Astrocyte (in vitro differentiated cells and primary cell): ENCODE measurements around the gene HOXA5. TPM values are rescaled to one million over a fixed set of nuclear protein-coding genes. Genes with fewer than 3 reads are reported as not detected.
A peak's percentile ranks its signal among the peaks of the same experiment; 100 is the strongest.

ENCODE experiments used
- DNase-seq: peaks from one replicate; pipeline ENCODE4 v3.0.0-alpha.2; 2010; ENCODE audit warnings: low read depth
- FAIRE-seq: peaks from 2 replicates; lab custom pipeline; 2011; peaks lifted over from hg19 to GRCh38; lab: Jason Lieb, UNC
- H2AFZ ChIP-seq: 2 replicates; pipeline ENCODE4 v1.6.0; 2012; ENCODE audit warnings: low read depth, low read length, inconsistent platforms
- H3K27ac ChIP-seq: 2 replicates; pipeline ENCODE4 v1.5.1; 2011; ENCODE audit warnings: low read depth, low read length, inconsistent platforms
- H3K27me3 ChIP-seq: 2 replicates; pipeline ENCODE4 v1.6.0; 2011; ENCODE audit warnings: low read length, inconsistent platforms; ENCODE audit not compliant: insufficient read depth
- H3K36me3 ChIP-seq: 2 replicates; pipeline ENCODE4 v1.5.1; 2011; ENCODE audit warnings: low read length, inconsistent platforms; ENCODE audit not compliant: insufficient read depth
- H3K4me1 ChIP-seq: 2 replicates; pipeline ENCODE4 v1.5.1; 2011; ENCODE audit warnings: low read length, inconsistent platforms; ENCODE audit not compliant: insufficient read depth
- H3K4me2 ChIP-seq: 2 replicates; pipeline ENCODE4 v1.6.0; 2012; ENCODE audit warnings: low read length, inconsistent platforms
- H3K4me3 ChIP-seq: 2 replicates; pipeline ENCODE4 v1.5.1; 2011; ENCODE audit warnings: low read depth, mild to moderate bottlenecking, low read length, inconsistent platforms; ENCODE audit not compliant: insufficient read depth
- H3K79me2 ChIP-seq: 2 replicates; pipeline ENCODE4 v1.6.0; 2012; ENCODE audit warnings: mild to moderate bottlenecking, low read length, inconsistent platforms; ENCODE audit not compliant: insufficient read depth
- H3K9ac ChIP-seq: 2 replicates; pipeline ENCODE4 v1.6.0; 2012; ENCODE audit warnings: mild to moderate bottlenecking, low read length, inconsistent platforms
- H3K9me3 ChIP-seq: 2 replicates; pipeline ENCODE4 v1.5.1; 2012; ENCODE audit warnings: low read depth, mild to moderate bottlenecking, low read length, inconsistent platforms; ENCODE audit not compliant: insufficient read depth
- H4K20me1 ChIP-seq: 2 replicates; pipeline ENCODE4 v1.6.0; 2012; ENCODE audit warnings: low read length, inconsistent platforms; ENCODE audit not compliant: insufficient read depth
- H3K27ac Mint-ChIP-seq: one replicate; pipeline ENCODE4 v1.8.0; 2021; ENCODE audit warnings: mild to moderate bottlenecking, mixed read lengths; ENCODE audit not compliant: unreplicated experiment
- H3K27me3 Mint-ChIP-seq: one replicate; pipeline ENCODE4 v1.8.0; 2021; ENCODE audit warnings: low read depth, mixed read lengths; ENCODE audit not compliant: unreplicated experiment
- H3K36me3 Mint-ChIP-seq: one replicate; pipeline ENCODE4 v1.8.0; 2021; ENCODE audit warnings: low read depth, mixed read lengths; ENCODE audit not compliant: unreplicated experiment
- H3K4me1 Mint-ChIP-seq: one replicate; pipeline ENCODE4 v1.8.0; 2021; ENCODE audit warnings: low read depth, mixed read lengths; ENCODE audit not compliant: unreplicated experiment
- H3K4me3 Mint-ChIP-seq: one replicate; pipeline ENCODE4 v1.8.0; 2021; ENCODE audit warnings: mild to moderate bottlenecking, moderate library complexity, mixed read lengths; ENCODE audit not compliant: unreplicated experiment
- H3K9me3 Mint-ChIP-seq: one replicate; pipeline ENCODE4 v1.8.0; 2021; ENCODE audit warnings: mild to moderate bottlenecking, mixed read lengths; ENCODE audit not compliant: unreplicated experiment
- CTCF ChIP-seq: IDR thresholded peaks from 2 replicates; pipeline ENCODE4 v1.5.1; 2011; ENCODE audit warnings: low read depth, mild to moderate bottlenecking, inconsistent platforms, low read length, moderate library complexity; ENCODE audit not compliant: insufficient read depth
- EZH2 ChIP-seq: IDR thresholded peaks from 2 replicates; pipeline ENCODE4 v1.6.1; 2012; ENCODE audit warnings: mild to moderate bottlenecking, low read length, inconsistent platforms; ENCODE audit not compliant: insufficient read depth
- total RNA-seq: library from RNA; stranded (reverse); gene quantifications from 2 replicates; pipeline ENCODE4 v1.2.1, GENCODE V29; 2021

Gene HOXA5
- total RNA-seq, 1 donor from 2014 or later: not detected

DNA sequence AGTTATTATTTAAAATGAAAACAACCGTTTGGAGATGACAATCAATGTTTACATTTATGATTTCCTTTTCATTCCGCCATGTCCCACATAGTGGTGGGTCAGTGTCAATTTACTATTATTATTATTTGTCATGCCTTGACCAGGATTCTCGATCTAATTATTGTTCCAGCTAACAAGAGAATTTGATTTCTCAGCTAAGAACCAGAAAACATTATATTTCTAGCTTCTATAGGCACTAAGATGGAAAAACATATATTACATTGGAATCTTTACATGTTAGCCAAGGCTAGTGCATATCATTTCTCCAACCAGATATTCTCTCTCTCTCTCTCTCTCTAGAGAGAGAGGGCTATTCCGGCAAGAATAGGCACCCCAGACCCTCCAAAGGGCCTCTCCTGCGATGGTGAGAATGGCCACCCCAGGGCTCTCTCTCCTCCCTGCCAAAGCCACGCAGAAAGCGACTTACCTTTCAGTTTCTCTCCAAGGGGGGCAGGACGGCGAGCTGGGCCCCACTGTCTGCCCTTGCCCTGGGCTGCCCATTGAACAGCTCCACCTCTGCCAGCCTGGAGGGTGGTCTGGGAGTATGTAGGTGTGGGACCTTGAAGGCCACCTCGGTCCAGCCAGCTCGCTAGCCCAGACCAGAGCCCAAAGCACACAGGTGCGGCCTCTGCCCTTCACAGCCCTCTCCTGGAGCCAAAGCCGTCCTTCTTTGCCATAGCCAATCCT lies 6.5 kb upstream of the HOXA5 start:
- Mint-ChIP-seq H3K9me3 (peaks cover 57% of the 10 kb centered on the region), H3K27ac (peak overlapping the region; percentile 41), H3K27me3 (peaks cover 86% of the 10 kb centered on the region), H3K4me1 (no peaks in the 10 kb centered on the region), H3K4me3 (no peak overlapping the region), H3K36me3 (no peaks in the 10 kb centered on the region)
- H3K27me3 ChIP-seq: peaks cover 95% of the 10 kb centered on the region
- H3K79me2 ChIP-seq: no peaks in the 10 kb centered on the region
- no peak overlapping the region for H3K27ac ChIP-seq
- peaks cover 30% of the 10 kb centered on the region for H3K9me3 ChIP-seq
- no peak overlapping the region for H3K4me3 ChIP-seq
- TF ChIP-seq EZH2 (no peak), CTCF (no peak)
- peak overlapping the region; percentile 85 for H3K4me2 ChIP-seq
- no peak overlapping the region for H3K9ac ChIP-seq
- FAIRE-seq (no peak), DNase-seq (no peak)
- H2AFZ ChIP-seq: peak overlapping the region; percentile 66
- H3K36me3 ChIP-seq: no peaks in the 10 kb centered on the region
- no peaks in the 10 kb centered on the region for H4K20me1 ChIP-seq
- H3K4me1 ChIP-seq: peaks cover 9% of the 10 kb centered on the region

DNA sequence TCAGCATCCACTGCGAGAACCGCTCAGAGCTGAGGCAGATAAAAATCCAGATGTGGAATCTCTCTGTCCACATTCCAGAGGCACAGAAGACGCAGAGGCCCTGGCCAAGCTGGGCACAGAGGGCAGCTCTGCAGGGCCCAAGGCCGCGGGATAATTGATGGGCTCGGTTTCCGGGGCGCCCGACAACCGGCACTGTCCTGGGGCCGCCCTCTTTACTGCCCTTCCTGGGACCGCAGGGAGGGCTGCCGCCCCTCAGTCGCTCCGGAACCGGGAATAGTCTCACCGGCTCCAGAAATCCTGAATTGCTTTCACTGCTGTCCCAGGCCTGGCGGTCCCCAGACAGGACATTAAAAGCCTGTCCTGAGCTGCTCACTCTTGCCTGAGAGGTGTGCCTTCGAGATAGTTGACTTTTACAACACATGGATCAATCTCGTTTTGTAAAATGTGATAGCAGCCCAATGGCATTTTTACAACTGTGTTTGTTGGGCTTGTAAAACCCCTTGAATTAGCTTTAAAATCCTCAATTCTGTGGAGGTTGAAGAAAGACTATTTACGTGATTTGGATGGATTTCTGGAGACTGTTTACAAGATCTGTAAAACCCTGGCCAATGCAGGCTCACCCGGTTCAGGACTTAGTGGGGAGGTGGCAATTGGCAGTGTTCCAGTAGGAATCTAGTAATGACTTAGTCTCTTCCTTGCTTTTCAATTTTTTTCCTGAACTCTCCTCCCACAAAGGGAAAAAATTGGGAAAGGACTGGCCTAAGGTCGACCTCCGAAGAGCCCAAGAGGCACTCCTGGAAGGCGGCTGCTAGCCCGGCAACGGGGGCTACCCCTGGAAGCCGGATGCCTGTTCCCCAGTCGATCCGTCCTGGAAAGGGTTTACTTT lies 5.5 kb upstream of the HOXA5 start:
- DNase-seq (no peak), FAIRE-seq (peak; percentile 9)
- Histone ChIP-seq H3K36me3 (no peaks in the 10 kb centered on the region), H3K4me2 (no peak overlapping the region), H4K20me1 (peaks cover 1% of the 10 kb centered on the region), H3K4me1 (peaks cover 5% of the 10 kb centered on the region), H3K79me2 (no peaks in the 10 kb centered on the region), H3K4me3 (no peak overlapping the region), H2AFZ (no peak overlapping the region), H3K27ac (no peak overlapping the region), H3K9ac (no peak overlapping the region), H3K27me3 (peaks cover 95% of the 10 kb centered on the region), H3K9me3 (peaks cover 25% of the 10 kb centered on the region)
- no peak overlapping the region for H3K27ac Mint-ChIP-seq
- TF ChIP-seq EZH2 (no peak), CTCF (no peak)
- peaks cover 57% of the 10 kb centered on the region for H3K9me3 Mint-ChIP-seq
- H3K36me3 Mint-ChIP-seq: no peaks in the 10 kb centered on the region
- H3K27me3 Mint-ChIP-seq: peaks cover 85% of the 10 kb centered on the region
- H3K4me3 Mint-ChIP-seq: no peak overlapping the region
- H3K4me1 Mint-ChIP-seq: no peaks in the 10 kb centered on the region
